GM23338 (cell line): ENCODE measurements around the gene DYTN. TPM values are rescaled to one million over a fixed set of nuclear protein-coding genes. Genes with fewer than 3 reads are reported as not detected.

Experiments used
- polyA plus RNA-seq: library from polyadenylated mRNA; unstranded; fragments of >200 nt; fragmentation: Nextera tagmentation; extraction: Ambion mirVana; gene quantifications from 2 replicates; pipeline ENCODE4 v1.2.1, GENCODE V29; 2016
- small RNA-seq: library from RNA; depleted of rRNA; stranded (forward); fragments of <200 nt; gene quantifications from one replicate; pipeline ENCODE3, GENCODE V24; 2014; ENCODE audit warnings: low replicate concordance
- total RNA-seq: library from RNA; depleted of rRNA; stranded (reverse); fragments of >200 nt; shearing (Covaris generic); gene quantifications from 2 replicates; pipeline ENCODE4 v1.2.3, GENCODE V29; 2014; rRNA removed

Gene DYTN
- total and polyA plus RNA-seq, 2 experiments from 2014 or later = not detected

Small RNA genes lying within 50 kb of the gene (small RNA-seq; reads per million reads assigned to genes)
- not detected for gene RF00019

Other genes starting within 250 kb of the DYTN start
- not detected in 2 replicates for gene FAM237A, start 75.9 kb downstream of the DYTN start, total RNA-seq
- not detected in 2 replicates for gene FAM237A, start 75.9 kb downstream of the DYTN start, polyA plus RNA-seq
- 0.89 and 1.7 TPM in 2 replicates for gene MDH1B, start 46.9 kb upstream of the DYTN start, total RNA-seq
- 1.5 and 1.8 TPM in 2 replicates for gene MDH1B, start 46.9 kb upstream of the DYTN start, polyA plus RNA-seq
- gene FASTKD2, start 47.2 kb upstream of the DYTN start, total RNA-seq = 48.7 and 53.8 TPM in 2 replicates
- gene FASTKD2, start 47.2 kb upstream of the DYTN start, polyA plus RNA-seq = 15.0 and 20.5 TPM in 2 replicates
- gene CPO, start 221.1 kb upstream of the DYTN start, total RNA-seq = 0.94 TPM in 1 of 2 replicates, not detected in the other
- gene CPO, start 221.1 kb upstream of the DYTN start, polyA plus RNA-seq = 0.90 and 0.91 TPM in 2 replicates